NCI-H510A treated with DMSO at 0.1 percent for 48 hours (cell line): ENCODE data around the gene MYO5A.
"Not testable (repeated sequence)": the region's sequence is repeated elsewhere in the genome, so short reads cannot be mapped to it uniquely, and the experiment has no call there.

Experiments used
- DNase-seq: peaks from one replicate; lab custom pipeline; 2025; lab: John Stamatoyannopoulos, UW

The MYO5A gene

DNA sequence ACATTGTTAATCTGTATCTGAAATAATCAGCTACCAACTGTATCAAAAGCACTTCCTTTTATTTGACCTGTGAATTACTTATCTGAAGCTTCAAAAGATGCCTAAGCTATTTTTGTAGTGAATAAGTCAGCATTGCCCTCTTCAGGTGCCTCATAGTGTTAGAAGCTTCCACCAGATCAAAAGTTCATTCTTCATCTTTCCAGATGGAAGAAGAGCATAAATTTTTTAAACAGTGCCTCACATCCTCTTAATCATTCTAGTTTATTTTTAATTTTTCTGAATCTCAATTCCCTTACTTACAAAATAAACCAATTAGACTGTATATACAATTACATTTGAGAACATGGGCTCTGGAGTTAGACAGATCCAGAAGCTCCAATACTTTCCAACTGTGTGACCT lies 65.0 kb downstream of the MYO5A start:
- DNase-seq = no peak

DNA sequence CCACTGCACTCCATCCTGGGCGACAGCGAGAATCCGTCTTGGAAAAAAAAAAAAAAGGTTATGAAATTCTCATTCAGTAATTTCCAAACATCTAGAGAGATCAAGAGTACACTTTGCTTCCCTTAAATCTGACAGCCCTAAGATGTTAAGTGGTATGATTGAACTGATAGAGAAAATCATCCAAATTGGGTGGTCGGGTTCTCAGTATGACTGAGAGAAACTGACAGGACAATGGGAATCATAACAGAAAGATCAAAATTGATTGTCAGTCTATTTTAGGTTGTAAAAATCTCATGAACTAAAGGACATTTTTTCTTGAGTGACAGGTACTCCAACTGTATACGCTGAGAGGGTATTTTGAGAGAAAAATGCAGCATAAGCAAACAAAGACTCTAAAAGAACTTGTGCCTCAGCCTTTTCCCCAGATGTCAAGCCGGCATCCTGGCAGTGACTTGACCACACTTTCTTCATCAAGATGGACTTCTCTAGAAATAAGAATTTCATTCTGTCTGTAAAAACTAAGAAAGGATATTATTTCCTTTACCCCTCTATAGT lies 65.8 kb downstream of the MYO5A start:
- DNase-seq = no peak

DNA sequence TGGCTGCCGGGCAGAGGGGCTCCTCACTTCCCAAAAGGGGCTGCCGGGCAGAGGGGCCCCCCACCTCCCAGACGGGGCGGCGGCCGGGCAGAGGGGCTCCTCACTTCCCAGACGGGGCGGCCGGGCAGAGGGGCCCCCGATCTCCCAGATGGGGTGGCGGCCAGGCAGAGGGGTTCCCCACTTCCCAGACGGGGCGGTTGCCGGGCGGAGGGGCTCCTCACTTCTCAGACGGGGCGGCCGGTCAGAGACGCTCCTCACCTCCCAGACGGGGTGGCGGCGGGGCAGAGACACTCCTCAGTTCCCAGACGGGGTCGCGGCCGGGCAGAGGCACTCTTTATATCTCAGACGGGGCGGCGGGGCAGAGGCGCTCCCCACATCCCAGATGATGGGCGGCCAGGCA lies 69.0 kb downstream of the MYO5A start:
- not testable (repeated sequence) for DNase-seq

DNA sequence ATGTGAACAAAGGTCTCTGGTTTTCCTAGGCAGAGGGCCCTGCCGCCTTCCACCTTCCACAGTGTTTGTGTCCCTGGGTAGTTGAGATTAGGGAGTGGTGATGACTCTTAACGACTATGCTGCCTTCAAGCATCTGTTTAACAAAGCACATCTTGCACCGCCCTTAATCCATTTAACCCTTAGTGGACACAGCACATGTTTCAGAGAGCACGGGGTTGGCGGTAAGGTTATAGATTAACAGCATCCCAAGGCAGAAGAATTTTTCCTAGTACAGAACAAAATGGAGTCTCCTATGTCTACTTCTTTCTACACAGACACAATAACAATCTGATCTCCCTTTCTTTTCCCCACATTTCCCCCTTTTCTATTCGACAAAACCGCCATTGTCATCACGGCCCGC lies 69.4 kb downstream of the MYO5A start:
- not testable (repeated sequence) for DNase-seq

DNA sequence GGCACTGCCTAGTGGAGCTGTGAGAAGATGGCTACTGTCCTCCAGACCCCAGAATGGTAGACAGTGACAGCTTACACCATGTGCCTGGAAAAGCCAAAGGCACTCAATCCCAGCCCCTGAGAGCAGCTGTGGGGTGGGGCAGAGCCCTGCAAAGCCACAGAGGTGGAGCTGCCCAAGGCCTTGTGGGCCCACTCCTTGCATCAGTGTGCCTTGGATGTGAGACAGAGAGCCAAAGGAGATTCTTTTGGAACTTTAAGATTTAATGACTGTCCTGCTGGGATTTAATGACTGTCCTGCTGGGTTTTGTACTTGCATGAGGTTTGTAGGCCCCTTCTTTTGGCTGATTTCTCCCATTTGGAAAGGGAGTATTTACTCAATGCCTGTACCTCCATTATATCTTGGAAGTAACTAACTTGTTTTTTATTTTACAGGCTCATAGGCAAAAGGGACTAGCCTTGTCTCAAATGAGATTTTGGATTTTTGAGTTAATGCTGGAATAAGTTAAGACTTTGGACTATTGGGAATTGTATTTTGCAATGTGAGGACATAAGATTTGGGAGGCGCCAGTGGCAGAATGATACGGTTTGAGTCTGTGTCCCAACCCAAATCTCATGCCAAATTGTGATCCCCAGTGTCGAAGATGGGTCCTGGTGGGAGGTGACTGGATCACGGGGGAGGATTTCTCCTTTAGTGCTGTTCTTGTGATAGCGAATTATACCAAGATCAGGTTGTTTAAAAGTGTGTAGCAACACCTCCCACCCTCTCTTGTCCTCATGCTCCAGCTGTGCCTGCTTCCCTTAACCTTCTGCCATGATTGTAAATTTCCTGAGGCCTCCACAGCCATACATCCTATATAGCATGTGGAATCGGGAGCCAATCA lies 80.4 kb downstream of the MYO5A start:
- DNase-seq = no peak

DNA sequence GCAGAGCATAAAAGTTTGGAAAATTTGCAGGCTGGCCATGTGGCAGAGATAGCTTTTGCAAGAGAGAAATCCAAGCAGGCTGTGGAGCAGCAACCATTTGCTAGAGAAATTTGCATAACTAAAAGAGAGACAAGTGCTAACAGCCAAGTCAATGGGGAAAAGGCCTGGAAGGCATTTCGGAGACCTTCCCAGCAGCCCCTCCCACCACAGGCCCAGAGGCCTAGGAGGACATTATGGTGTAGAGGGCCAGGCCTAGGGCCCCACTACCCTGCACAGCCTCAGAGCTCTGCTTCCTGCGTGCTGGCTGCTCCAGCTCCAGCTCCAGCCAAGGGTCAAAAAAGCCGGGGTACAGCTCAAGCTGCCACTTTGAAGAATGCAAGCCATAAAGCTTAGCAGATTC lies 82.7 kb downstream of the MYO5A start:
- no peak for DNase-seq

DNA sequence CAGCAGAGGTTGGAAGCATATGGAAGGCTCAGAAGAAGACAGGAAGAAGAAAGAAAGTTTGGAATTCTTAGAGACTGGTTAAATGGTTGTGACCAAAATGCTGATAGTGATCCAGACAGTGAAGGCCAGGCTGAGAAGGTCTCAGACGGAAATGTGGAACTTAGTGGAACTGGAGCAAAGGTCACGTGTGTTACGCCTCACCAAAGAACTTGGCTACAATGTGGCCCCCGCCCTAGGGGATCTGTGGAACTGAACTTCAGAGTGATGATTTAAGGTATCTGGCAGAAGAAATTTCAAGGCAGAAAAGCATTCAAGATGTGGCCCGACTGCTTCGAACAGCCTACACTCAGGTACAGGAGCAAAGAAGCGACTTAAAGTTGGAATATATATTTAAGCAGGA lies 83.1 kb downstream of the MYO5A start:
- DNase-seq = no peak

DNA sequence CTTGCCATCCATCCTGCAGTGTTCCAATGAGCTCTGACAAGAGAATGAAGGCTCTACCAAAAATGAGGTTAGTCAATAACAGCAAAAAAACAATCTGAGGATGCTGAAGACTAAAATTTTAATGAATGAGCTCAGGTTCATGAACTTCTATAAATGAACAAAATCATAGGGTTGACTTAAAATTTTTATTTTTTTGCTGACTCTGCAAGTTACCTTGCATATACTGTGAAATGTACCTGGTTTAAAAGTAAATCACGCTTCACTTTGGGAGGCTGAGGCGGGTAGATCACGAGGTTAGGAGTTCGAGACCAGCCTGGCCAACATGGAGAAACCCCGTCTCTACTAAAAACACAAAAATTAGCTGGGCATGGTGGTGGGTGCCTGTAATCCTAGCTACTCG lies 85.5 kb downstream of the MYO5A start:
- not testable (repeated sequence) for DNase-seq

DNA sequence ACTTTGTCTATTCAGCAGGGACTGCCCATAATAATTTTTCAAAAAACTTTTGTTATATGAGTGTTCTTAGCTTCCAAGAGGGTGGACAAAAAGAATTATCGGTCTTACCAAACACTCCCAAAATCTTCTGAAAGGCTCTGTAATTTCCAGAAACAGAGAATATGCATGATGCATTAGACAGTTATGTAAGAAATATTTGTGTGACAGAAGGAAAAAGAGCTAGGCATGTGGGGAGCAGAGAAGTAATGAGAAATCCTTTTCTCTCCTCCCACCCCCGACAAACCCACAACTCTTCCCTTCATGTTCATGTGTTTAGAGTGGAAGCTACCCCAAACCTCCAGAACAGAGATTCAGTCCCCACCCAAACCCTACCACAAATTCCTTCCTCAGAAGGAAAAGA lies 86.8 kb downstream of the MYO5A start:
- DNase-seq = no peak

DNA sequence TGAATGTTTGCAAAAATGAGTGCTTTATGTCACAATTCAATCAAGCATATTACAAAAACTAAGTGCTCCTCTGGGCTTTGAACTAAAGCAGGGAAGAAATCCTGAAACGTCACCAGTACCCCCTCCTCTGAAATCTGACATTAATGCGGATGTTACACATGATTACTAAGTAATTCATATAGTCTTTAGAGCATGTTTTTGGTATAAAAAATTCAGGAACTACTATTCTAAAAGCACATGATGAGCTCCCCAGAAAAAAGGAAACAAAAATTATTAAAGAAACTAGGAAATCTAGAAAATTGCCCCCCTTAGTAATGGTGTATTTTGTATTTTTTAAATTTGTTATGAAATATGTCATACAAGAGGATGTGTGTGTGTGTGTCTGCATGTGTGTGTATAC lies 87.7 kb downstream of the MYO5A start:
- no peak for DNase-seq

DNA sequence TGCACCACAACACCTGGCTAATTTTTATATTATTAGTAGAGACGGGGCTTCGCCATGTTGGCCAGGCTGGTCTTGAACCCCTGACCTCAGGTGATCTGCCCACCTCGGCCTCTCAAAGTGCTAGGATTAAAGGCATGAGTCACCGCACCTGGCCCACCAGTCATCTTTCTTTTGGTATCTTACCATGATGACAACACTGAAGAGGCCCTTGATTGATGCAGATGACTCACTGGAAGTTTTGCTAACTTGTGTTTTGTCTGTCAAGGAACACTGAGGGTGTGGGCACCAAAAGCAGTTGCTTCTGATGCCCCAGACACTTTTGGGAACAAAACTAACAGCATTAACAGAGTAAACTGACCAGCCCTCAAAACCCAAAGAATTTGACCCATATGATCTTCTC lies 88.3 kb downstream of the MYO5A start:
- DNase-seq = no peak

DNA sequence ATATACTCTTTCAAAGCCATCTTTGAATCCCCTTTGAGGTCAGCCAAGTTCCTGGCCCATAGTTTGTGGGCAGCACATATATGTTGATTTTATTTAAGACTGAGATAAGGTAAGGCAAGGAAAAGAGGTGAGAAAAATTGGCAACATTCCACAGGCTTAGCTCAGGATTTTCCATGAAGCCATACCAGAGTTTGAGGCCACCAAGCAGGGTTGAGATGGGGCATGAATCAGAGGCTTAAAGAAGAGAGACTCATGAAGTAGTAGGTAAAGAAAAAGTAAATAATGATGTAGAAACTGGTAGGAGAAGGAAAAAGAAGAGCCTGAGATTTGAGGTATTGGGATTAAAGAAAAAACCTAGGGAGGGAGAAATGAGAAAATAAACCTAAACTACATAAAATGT lies 89.2 kb downstream of the MYO5A start:
- DNase-seq = no peak

DNA sequence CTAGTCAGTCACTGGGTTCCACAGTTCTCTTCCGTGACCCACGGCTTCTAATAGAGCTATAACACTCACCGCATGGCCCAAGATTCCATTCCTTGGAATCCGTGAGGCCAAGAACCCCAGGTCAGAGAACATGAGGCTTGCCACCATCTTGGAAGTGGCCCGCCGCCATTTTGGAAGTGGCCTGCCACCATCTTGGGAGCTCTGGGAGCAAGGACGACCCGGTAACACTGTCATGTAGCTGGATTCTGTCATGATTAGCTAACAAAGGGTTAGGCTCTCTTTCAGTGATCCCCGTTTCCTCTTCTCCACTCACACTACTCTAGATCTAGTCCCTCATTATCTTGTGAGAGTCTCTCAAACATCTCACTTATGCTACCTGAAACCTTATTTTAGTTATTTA lies 89.6 kb downstream of the MYO5A start:
- DNase-seq = not testable (repeated sequence)

DNA sequence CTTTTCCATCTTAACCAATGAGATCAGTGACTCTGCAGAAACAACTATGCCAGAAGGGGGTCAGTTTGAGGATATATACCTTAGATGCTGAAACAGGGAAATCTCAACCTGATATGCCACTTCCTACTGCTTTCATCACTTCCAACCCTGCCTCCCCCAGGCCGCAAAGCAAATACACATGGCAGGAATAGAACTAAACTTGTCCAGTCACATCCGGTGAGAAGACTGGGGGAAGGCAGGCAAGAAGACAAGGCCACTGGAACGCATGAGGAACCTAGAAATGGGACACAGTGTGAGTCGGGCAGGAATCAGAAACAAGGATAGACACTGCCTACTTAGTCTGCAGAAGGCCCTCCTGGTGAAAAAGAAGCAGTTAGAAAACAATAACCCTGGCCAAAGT lies 90.6 kb downstream of the MYO5A start:
- no peak for DNase-seq

DNA sequence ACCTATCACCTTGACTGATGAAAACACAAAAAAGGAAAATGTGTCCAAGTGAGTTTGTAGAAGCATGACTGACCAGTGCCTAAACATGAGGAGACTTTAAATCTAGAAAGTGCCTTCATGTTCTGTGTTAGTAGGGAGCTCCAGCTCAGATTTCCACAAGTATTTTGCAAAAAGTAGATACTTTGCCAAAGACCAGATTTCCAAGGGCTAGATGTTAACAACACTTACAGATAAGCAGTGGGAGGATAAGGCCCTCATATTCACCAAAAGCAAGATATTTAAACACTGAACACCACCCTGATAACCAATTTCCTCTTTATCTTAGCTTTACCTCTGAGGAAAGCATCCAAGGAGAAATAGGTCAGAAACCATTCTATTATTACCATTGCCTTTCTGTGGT lies 91.0 kb downstream of the MYO5A start:
- no peak for DNase-seq

DNA sequence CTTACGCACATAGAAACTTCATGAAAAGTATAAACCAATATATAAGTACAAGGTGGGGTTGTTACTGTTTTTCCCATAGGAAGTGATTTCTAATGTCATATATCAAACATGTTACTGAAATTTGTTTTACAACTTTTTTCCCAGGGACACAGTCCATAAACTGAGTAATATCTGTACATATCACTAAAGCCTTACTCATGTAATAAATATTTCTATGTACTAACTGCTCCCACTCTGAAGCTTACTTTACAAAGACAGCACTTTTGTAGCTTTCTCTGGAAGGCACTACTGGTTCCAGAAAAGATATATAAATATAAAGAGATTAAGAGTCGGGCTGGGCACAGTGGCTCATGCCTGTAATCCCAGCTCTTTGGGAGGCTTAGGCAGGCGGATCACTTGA lies 91.7 kb downstream of the MYO5A start:
- DNase-seq = no peak

DNA sequence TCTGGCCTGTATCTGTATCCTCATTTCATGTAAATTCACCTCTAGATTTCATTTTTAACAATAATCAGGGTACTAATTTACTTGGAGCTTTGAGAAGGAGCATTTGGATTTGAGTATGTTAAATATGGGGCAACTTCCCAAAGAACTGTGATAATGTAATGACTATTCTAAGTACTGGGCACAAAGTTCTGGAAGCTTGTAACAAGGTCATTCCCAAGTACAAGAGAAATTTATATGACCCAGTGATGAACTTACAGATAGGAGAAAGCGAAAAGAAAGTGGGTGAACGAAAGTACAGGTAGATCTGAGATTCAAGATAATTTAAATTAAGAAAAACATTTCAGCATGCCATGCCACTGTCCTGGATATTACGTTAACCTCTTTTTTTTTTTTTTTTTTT lies 93.8 kb downstream of the MYO5A start:
- DNase-seq = no peak

DNA sequence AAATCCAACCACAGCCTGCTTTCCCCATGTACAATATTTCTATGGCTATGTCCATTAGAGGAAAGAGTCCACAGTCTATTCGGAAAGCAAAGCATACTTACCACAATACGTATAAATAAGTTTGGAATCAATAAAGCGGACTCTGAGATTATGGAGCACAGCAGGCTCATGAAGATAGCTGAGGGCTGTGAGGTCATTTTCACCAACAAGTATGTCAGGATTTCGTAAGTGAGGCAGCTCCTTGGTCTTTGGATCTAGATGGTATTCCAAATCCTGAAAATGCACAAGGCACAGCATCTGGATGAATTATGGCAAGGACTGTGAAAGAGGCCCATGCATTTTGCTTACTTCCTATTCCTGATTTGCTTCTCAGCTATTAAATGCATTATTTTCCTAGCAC lies 100.4 kb downstream of the MYO5A start:
- no peak for DNase-seq

DNA sequence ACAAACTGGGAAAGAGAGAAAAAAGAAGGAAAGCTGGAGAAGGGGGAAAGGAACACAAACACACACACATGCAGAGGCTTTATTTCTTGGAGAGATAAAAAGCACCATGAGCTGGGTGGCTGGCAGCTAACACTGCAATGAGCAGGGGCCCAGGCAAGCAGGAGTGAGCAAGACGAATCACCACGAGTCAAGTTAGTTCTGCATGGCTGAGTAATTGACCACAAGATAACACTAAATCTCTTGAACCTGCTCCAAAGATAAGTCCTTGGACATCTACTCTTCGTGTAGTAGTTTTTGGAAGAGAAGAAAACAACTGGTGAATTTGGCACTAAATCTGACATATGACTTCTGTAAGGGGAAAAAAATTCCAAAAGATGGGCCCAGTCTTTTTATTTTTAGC lies 100.9 kb downstream of the MYO5A start:
- DNase-seq = no peak

DNA sequence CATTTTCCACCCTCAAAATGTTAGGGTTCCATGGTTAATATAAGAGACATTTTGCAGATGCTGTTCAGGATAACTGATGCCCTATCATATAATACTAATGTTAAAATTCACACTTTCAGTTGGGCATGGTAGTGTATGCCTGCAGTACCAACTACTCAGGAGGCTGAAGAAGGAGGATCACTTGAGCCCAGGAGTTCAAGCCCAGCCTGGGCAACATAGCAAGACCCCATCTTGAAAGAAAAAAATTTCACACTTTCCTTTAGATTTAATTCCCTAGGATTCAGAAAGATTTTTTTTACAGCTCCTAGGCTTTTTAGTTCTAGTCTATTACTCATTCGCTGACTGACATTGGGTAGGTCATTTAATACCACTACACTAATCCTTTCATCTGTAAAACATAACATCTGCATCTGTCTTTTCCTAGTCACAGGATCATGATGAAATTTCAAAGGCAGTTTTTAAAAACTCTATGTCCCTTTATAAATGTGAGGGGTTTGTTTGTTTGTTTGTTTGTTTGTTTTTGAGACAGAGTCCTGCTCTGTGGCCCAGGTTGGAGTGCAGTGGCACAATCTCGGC lies 103.7 kb downstream of the MYO5A start:
- no peak for DNase-seq

DNA sequence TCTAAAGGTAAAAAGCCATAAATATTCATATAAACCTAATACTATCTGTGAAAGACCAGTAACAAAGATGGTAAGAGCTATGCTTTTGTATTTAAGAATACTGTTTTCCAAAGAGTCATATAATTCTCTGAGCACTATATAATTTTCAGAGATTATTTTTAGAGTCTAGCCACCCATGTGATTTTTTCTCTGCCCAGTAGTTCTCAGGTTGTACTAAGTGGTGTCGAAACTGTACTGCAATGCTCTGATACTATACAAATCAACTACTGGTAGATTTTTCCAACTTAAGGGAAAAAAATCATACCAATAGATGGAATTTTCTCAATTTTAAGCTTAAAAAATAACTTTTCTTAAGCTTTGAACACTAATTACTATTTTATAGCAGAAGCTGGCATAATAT lies 104.8 kb downstream of the MYO5A start:
- no peak for DNase-seq

DNA sequence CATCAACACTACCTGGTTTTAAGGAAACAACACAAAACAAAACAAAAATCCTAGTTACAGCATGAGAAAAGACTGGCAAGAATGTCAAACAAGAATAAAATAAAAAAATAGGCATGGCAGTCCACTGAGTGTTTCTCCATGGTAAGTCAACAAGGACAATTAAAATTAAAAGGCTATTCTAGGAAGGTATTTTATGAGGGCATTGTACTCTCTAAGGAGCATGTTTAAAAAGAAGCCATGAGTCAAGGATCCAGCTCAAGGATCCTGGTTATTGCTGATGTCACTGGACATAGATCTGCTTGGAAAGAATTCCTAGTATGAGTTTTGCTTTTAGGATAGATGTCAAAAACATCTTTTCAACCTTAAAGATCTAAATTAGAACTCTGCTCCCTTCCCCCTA lies 106.7 kb downstream of the MYO5A start:
- DNase-seq = no peak

DNA sequence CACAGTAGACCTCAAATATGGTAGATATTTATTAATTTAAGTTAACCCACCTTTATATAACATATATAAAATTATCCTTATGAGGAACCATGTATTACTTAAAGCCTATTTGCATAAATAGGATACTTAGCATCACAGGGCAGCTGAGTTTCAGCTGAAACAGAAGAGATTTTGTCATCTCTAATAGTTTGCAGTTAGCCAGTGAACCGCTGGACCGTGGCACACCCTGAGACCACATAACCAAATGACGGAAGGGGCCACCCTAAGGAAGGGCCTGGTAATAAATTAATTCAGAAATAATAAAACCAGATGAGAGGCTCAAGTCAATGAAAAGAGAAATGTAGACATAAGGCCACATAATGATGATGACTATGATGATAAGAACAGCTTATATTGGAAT lies 107.7 kb downstream of the MYO5A start:
- DNase-seq = no peak

DNA sequence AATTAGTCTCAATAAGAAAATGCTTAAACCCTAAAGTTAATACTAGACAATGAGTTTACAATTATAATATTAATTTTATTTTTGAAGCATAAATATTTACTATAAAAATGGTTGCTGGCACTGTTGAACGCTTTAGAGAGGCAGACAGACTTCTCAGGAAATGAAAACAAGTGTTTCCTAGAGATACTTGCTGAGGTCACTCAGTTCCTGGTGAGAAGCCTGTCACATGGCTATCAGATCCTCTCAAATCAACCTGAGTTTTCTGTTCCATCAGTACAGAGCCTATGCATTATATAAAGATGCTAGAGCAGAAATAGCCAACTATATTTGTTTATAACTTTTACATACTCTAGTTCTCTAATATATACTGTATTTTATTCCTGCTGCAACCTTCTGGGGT lies 109.2 kb downstream of the MYO5A start:
- DNase-seq = no peak
